ENCODE results near the gene SPART. TPM values are rescaled to one million over a fixed set of nuclear protein-coding genes. Genes with fewer than 3 reads are reported as not detected.

The SPART gene
- total RNA-seq, 6 experiments from 2014 or later = 54.3 to 67.1 (median 58.6) TPM

- no peak overlapping the region for H3K4me3 Mint-ChIP-seq
- no peaks in the 10 kb centered on the region for H3K9me3 Mint-ChIP-seq
- H3K27me3 Mint-ChIP-seq (ENCODE audit: insufficient read depth) = peaks cover 4% of the 10 kb centered on the region; the same call in 1 of the 2 replicates
- H3K4me1 Mint-ChIP-seq (ENCODE audit: low read depth) = no peaks in the 10 kb centered on the region
- no peaks in the 10 kb centered on the region for H3K36me3 Mint-ChIP-seq (ENCODE audit: low read depth)
- no peak for TF ChIP-seq CTCF (IDR thresholded peaks at IDR 0.05)
- H3K27ac Mint-ChIP-seq = no peak overlapping the region
- DNase-seq = no peak
Measured at GRCh38 chr13:36259361-36260137, 86.6 kb downstream of the SPART start.

GRCh38 chr13:36258831-36259230 is 87.4 kb downstream of the SPART start:
- Mint-ChIP-seq H3K4me1 (ENCODE audit: low read depth) (no peaks in the 10 kb centered on the region), H3K4me3 (no peak overlapping the region), H3K36me3 (ENCODE audit: low read depth) (no peaks in the 10 kb centered on the region), H3K27ac (no peak overlapping the region), H3K27me3 (ENCODE audit: insufficient read depth) (peaks cover 4% of the 10 kb centered on the region; the same call in 1 of the 2 replicates), H3K9me3 (no peaks in the 10 kb centered on the region)
- no peak for TF ChIP-seq CTCF (IDR thresholded peaks at IDR 0.05)
- DNase-seq = no peak

Other genes starting within 250 kb of the SPART start
- not detected for gene DCLK1, start 215.0 kb downstream of the SPART start, total RNA-seq (2021; fragmentation: NEBNext Ultra II Directional; extraction: Animal tissue kit (Norgen Biotek cat#: 25700))
- under 1 TPM in 5 of 6 experiments, not detected in 1; 0.18 to 0.43 (median 0.29) TPM for gene SOHLH2, start 131.8 kb downstream of the SPART start, total RNA-seq (2021; fragmentation: NEBNext Ultra II Directional; extraction: Animal tissue kit (Norgen Biotek cat#: 25700))
- 1 to 10 TPM; 1.3 to 2.5 (median 2.1) TPM for gene CCDC169, start 48.6 kb downstream of the SPART start, total RNA-seq (2021; fragmentation: NEBNext Ultra II Directional; extraction: Animal tissue kit (Norgen Biotek cat#: 25700))
- not detected for gene CCNA1, start 86.1 kb upstream of the SPART start, total RNA-seq (2021; fragmentation: NEBNext Ultra II Directional; extraction: Animal tissue kit (Norgen Biotek cat#: 25700))

Measured in HFFc6 (cell line).